HCT116 (cell line): ENCODE data around the gene B3GALT6. TPM values are rescaled to one million over a fixed set of nuclear protein-coding genes. Genes with fewer than 3 reads are reported as not detected.

Experiments
- ATAC-seq: fragments of 200-7000 bp; cut with Tn5 transposase; 2 replicates; pipeline ENCODE4 v1.9.1; 2020; ENCODE audit warnings: mild to moderate bottlenecking, moderate library complexity
- BruUV-seq: library from RNA; stranded (reverse); fragments of 400-500 nt; replicated peaks from 2 replicates; lab custom pipeline; 2021; lab: Mats Ljungman, UMichigan
- CTCF ChIA-PET: fragments of 300-600 bp; sonication (Branson Sonifier 250); formaldehyde crosslinking; loops from one replicate; lab custom pipeline; 2021; ENCODE audit warnings: antibody characterized with exemption; lab: Charles Lee
- POLR2A ChIA-PET: fragments of 300-600, 350-600 bp; sonication (Branson Sonifier 250); formaldehyde crosslinking; loops from one replicate; lab custom pipeline; 2021; ENCODE audit warnings: antibody characterized with exemption; lab: Charles Lee
- RAD21 ChIA-PET, 2 experiments: fragments of 300-600 bp; sonication (Branson Sonifier 250); formaldehyde crosslinking; loops; one replicate each; lab custom pipeline; 2023; ENCODE audit warnings: low total read pairs in 2 of 2; ENCODE audit not compliant: uncharacterized antibody in 2 of 2, unreplicated experiment in 2 of 2, low non-redundant PET in 1 of 2; lab: Charles Lee
- DNase-seq: peaks from one replicate; pipeline ENCODE4 v3.0.0-alpha.2; 2010; ENCODE audit warnings: low read depth, low spot score
- H2AFZ ChIP-seq: fragments of 200-600 bp; shearing (Covaris generic), sonication (generic); 2 replicates; pipeline ENCODE4 v1.6.1; 2017; ENCODE audit warnings: low read depth, mixed run types, mixed read lengths, antibody characterized with exemption, low read length; ENCODE audit not compliant: poor library complexity, severe bottlenecking
- H3K27ac ChIP-seq: 2 replicates; pipeline ENCODE4 v1.5.1; 2012; ENCODE audit warnings: low read depth, low read length
- H3K27me3 ChIP-seq: fragments of 200-600 bp; sonication (generic); 2 replicates; pipeline ENCODE4 v1.6.1; 2016; ENCODE audit warnings: mixed run types, low read length, mixed read lengths; ENCODE audit not compliant: insufficient read depth
- H3K36me3 ChIP-seq, 2 experiments: fragments of 200-500 bp in 1 of 2; fragments of 200-600 bp in 1 of 2; sonication (Bioruptor generic) in 1 of 2; sonication (generic) in 1 of 2; 2 replicates each; pipeline versions ENCODE4 v1.5.1 to v1.6.1; 2014 to 2016; ENCODE audit warnings: low read length in 2 of 2, inconsistent platforms in 1 of 2, mixed read lengths in 1 of 2, mixed run types in 1 of 2; ENCODE audit not compliant: insufficient read depth in 2 of 2, control insufficient read depth in 1 of 2
- H3K4me1 ChIP-seq, 2 experiments: fragments of 200-600 bp in 1 of 2; sonication (generic) in 1 of 2; 2 replicates each; pipeline versions ENCODE4 v1.5.1 to v1.6.1; 2012 to 2017; ENCODE audit warnings: low read length in 2 of 2, inconsistent platforms in 1 of 2, mild to moderate bottlenecking in 1 of 2, mixed read lengths in 1 of 2, mixed run types in 1 of 2, moderate library complexity in 1 of 2; ENCODE audit not compliant: insufficient read depth in 2 of 2, control insufficient read depth in 1 of 2
- H3K4me2 ChIP-seq: fragments of 200-600 bp; sonication (generic); 2 replicates; pipeline ENCODE4 v1.6.1; 2017; ENCODE audit warnings: mixed run types, low read length, mixed read lengths
- H3K4me3 ChIP-seq, 2 experiments: fragments of 200-600 bp in 1 of 2; sonication (generic) in 1 of 2; replicated peaks in 1 of 2; 2 replicates each; pipeline ENCODE4 v1.5.1; 2011 to 2016; ENCODE audit warnings: low read length in 2 of 2, control low read depth in 1 of 2, low read depth in 1 of 2, mild to moderate bottlenecking in 1 of 2, mixed read lengths in 1 of 2, mixed run types in 1 of 2
- H3K79me2 ChIP-seq: fragments of 200-600 bp; sonication (generic); 2 replicates; pipeline ENCODE4 v1.6.1; 2017; ENCODE audit warnings: mild to moderate bottlenecking, mixed run types, low read length, moderate library complexity, mixed read lengths; ENCODE audit not compliant: insufficient read depth
- H3K9ac ChIP-seq: fragments of 200-600 bp; sonication (generic); 2 replicates; pipeline ENCODE4 v1.6.1; 2016; ENCODE audit warnings: low read length, mixed read lengths
- H3K9me2 ChIP-seq: fragments of 200-600 bp; sonication (generic), shearing (Covaris generic); 2 replicates; pipeline ENCODE4 v1.6.1; 2017; ENCODE audit warnings: mixed run types, mild to moderate bottlenecking, moderate library complexity; ENCODE audit not compliant: insufficient read depth
- H3K9me3 ChIP-seq, 2 experiments: fragments of 200-500 bp in 1 of 2; fragments of 200-600 bp in 1 of 2; sonication (Bioruptor generic) in 1 of 2; sonication (generic) in 1 of 2; 2 replicates each; pipeline ENCODE4 v1.6.1; 2014 to 2017; ENCODE audit warnings: low read length in 2 of 2, mixed read lengths in 2 of 2, inconsistent platforms in 1 of 2, low read depth in 1 of 2, mild to moderate bottlenecking in 1 of 2, mixed run types in 1 of 2, moderate library complexity in 1 of 2; ENCODE audit not compliant: control insufficient read depth in 1 of 2, insufficient read depth in 1 of 2
- H4K20me1 ChIP-seq: fragments of 200-600 bp; sonication (generic), shearing (Covaris generic); 2 replicates; pipeline ENCODE4 v1.6.1; 2017; ENCODE audit warnings: mixed run types, mild to moderate bottlenecking, moderate library complexity; ENCODE audit not compliant: insufficient read depth
- CEBPB ChIP-seq: IDR thresholded peaks from 2 replicates; pipeline ENCODE4 v1.6.1; 2012; ENCODE audit warnings: low read depth
- ELF1 ChIP-seq: IDR thresholded peaks from 2 replicates; pipeline ENCODE4 v1.6.1; 2012; ENCODE audit warnings: low read depth, borderline replicate concordance
- EZH2 ChIP-seq: fragments of 200-600 bp; sonication (generic); IDR thresholded peaks from 2 replicates; pipeline ENCODE4 v1.6.1; 2017; ENCODE audit warnings: antibody characterized with exemption, mixed run types
- EZH2phosphoT487 ChIP-seq: fragments of 200-600 bp; IDR thresholded peaks from 2 replicates; pipeline ENCODE4 v1.6.1; 2018; ENCODE audit warnings: antibody characterized with exemption, borderline replicate concordance
- POLR2AphosphoS5 ChIP-seq: IDR thresholded peaks from 2 replicates; pipeline ENCODE4 v1.6.1; 2011; ENCODE audit warnings: mild to moderate bottlenecking, low read depth, low read length, moderate library complexity
- REST ChIP-seq: IDR thresholded peaks from 2 replicates; pipeline ENCODE4 v1.6.1; 2012; ENCODE audit warnings: low read depth
- SIN3A ChIP-seq: IDR thresholded peaks from 2 replicates; pipeline ENCODE4 v1.6.1; 2012; ENCODE audit warnings: low read depth
- SRF ChIP-seq: IDR thresholded peaks from 2 replicates; pipeline ENCODE4 v1.6.1; 2012; ENCODE audit warnings: low read depth
- ZNF274 ChIP-seq: fragments of 200-500 bp; sonication (Bioruptor generic); IDR thresholded peaks from 2 replicates; pipeline ENCODE4 v1.6.1; 2014; ENCODE audit warnings: mild to moderate bottlenecking, low read depth, low read length, inconsistent platforms
- intact Hi-C: fragments of 100-400 bp; cut with micrococcal nuclease; formaldehyde crosslinking; loops from 2 replicates; pipeline ENCODE4 v1.10.0; 2022
- total RNA-seq: library from RNA; stranded (reverse); gene quantifications from one replicate; pipeline ENCODE4 v1.2.1, GENCODE V29; 2021; ENCODE audit not compliant: unreplicated experiment
- TF ChIP-seq, protein P1 (sequence below): IDR thresholded peaks from 2 replicates; pipeline ENCODE4 v1.6.1; 2011; ENCODE audit warnings: mild to moderate bottlenecking, low read length, moderate library complexity; ENCODE audit not compliant: insufficient replicate concordance; ENCODE audit errors: extremely low read depth

B3GALT6 gene
- total RNA-seq, 1 experiment from 2014 or later: 16.3 TPM

- TF ChIP-seq, protein P1, sequence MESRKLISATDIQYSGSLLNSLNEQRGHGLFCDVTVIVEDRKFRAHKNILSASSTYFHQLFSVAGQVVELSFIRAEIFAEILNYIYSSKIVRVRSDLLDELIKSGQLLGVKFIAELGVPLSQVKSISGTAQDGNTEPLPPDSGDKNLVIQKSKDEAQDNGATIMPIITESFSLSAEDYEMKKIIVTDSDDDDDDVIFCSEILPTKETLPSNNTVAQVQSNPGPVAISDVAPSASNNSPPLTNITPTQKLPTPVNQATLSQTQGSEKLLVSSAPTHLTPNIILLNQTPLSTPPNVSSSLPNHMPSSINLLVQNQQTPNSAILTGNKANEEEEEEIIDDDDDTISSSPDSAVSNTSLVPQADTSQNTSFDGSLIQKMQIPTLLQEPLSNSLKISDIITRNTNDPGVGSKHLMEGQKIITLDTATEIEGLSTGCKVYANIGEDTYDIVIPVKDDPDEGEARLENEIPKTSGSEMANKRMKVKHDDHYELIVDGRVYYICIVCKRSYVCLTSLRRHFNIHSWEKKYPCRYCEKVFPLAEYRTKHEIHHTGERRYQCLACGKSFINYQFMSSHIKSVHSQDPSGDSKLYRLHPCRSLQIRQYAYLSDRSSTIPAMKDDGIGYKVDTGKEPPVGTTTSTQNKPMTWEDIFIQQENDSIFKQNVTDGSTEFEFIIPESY: no peak
- no peak for TF ChIP-seq SIN3A
Observed at GRCh38 chr1:1197188-1197500, 34.9 kb upstream of the B3GALT6 start (continued).

GRCh38 chr1:1197551-1198422 is 34.2 kb upstream of the B3GALT6 start:
- Histone ChIP-seq H3K4me2 (no peak overlapping the region), H3K36me3 (no peaks in the 10 kb centered on the region), H3K27ac (no peak overlapping the region), H4K20me1 (no peaks in the 10 kb centered on the region), H3K27me3 (no peaks in the 10 kb centered on the region), H3K9ac (no peak overlapping the region), H3K9me2 (no peaks in the 10 kb centered on the region), H3K79me2 (no peaks in the 10 kb centered on the region), H3K4me1 (peaks cover 0 to 5% of the 10 kb centered on the region in 2 experiments; a peak in 1 of 4 replicates), H2AFZ (no peak overlapping the region), H3K9me3 (no peaks in the 10 kb centered on the region), H3K4me3 (no peak overlapping the region)
- ChIA-PET CTCF (no interaction called here), POLR2A (no interaction called here), RAD21 (no interaction called here)
- no peak for ATAC-seq
- no peak for TF ChIP-seq EZH2phosphoT487
- TF ChIP-seq ELF1: no peak
- no peak for TF ChIP-seq SRF
- no peak for TF ChIP-seq ZNF274
- TF ChIP-seq EZH2: no peak
- TF ChIP-seq REST: no peak
- TF ChIP-seq CEBPB: no peak
- no peak for TF ChIP-seq SIN3A
- no peak for TF ChIP-seq POLR2AphosphoS5
- intact Hi-C loops: no loop called here
- no TSS peak for BruUV-seq
- no peak for DNase-seq
